Aortic smooth muscle cell (primary cell): ENCODE data around the gene NLRP3. TPM values are rescaled to one million over a fixed set of nuclear protein-coding genes. Genes with fewer than 3 reads are reported as not detected.

Experiments
- total RNA-seq: library from RNA; depleted of rRNA; stranded (reverse); fragments of >200 nt; gene quantifications from 2 replicates; pipeline ENCODE4 v1.2.3, GENCODE V29; 2014

Gene NLRP3
- total RNA-seq: 1.1 and 1.5 TPM in 2 replicates

DNA sequence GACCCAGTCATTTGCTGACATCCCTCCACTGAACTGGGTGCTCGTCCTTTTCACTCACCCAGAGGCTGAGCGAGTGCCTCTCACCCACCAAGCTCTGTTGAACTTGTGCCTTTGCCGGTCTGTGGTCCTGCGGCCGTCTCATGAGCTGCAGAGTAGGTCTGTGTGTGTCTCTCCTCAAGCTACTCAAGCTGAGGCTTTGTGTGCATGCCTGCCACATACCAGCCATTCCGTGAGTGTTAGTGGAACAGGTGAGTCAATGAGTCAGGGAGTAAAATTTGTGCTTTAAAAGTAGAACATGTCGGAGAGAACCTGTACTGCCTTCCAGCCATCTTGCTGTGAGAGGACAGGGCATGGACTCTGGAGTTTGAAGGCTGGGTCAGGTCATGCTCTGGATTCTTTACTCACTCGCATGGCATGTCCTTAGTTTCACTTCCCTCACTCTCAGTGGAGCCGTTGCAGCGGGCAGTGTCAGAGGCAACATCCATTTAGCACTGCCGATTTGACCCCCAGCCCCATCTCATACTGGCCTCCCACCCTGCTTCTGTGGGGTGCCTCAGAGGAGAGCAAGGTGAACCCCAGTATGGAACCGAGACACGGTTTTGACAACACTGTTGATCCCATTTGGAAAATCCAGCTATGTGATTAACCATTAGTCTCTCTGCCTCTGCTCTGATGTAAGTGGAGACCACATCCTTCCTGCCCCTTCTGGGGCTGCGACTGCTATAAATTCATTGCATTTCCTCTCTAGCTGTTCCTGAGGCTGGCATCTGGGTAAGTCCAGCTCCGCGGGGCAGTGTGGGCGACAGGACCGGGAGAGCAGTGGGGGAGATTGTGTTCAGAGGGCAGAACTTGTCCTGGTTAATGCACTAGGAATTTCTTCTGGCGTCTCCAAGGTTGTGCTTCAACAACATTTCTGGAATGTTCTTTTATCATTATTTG is at the start of gene NLRP3:
Gene NLRP3 (plus strand): TSS at position 751 of the 939 bp plus-strand sequence. CDS start 2,628 bp downstream, outside the sequence.

Other genes starting within 250 kb of the NLRP3 start
- gene ZNF124, start 244.2 kb upstream of the NLRP3 start, total RNA-seq: 10.9 and 20.1 TPM in 2 replicates
- gene VN1R5, start 160.1 kb upstream of the NLRP3 start, total RNA-seq: not detected in 2 replicates
- 6.3 and 8.8 TPM in 2 replicates for gene ZNF496, start 84.3 kb upstream of the NLRP3 start, total RNA-seq
- gene OR2B11, start 41.9 kb downstream of the NLRP3 start, total RNA-seq: not detected in 2 replicates
- not detected in 2 replicates for gene OR2C3, start 120.3 kb downstream of the NLRP3 start, total RNA-seq
- not detected in 2 replicates for gene GCSAML, start 133.0 kb downstream of the NLRP3 start, total RNA-seq
- gene OR2G2, start 172.2 kb downstream of the NLRP3 start, total RNA-seq: not detected in 2 replicates
- 0.12 TPM in 1 of 2 replicates, not detected in the other for gene OR2G3, start 189.4 kb downstream of the NLRP3 start, total RNA-seq